Fibroblast of skin of right biceps (primary cell): ENCODE measurements around the gene SGK1.
"Not testable (repeated sequence)": the region's sequence is repeated elsewhere in the genome, so short reads cannot be mapped to it uniquely, and the experiment has no call there.

Experiments used
- DNase-seq: peaks from one replicate; pipeline ENCODE4 v3.0.0-alpha.2; 2013

The SGK1 gene

DNA sequence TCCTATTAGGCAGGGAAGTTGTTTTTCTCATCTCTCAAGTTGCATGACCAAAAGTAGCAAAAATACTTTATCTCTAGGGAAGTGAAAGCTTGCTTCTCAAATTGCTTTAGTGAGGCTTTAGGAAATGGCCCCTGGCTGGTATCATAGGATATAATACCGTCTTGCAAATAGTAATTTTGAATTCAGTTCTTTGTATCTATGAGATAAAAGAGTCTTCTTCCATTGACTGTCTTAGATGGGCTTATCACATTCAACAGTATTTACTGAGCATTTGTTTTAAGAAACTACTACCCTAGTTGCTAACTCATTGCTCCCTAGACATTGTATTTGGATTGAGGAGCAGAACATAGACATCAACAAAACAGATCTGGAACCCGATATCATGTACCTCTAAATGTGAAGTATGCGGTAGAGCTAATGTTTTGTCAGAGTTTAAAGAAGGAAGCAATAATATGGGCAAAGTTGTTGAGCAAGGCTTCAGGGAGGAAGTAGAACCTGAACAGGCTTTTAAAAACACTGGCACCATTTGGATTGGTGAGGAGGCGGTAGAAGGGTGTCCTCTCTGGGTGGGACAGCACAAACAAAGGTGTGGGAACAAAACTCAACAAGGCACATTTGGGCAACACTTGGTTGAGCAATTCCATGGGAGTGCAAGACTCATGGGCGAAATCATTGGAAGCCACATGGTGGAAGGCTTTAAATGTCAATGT, 101.5 kb downstream of the SGK1 start:
- no peak for DNase-seq

- DNase-seq = not testable (repeated sequence)
These were observed 104.5 kb downstream of the SGK1 start for GRCh38 chr6:134213410-134213809.

- DNase-seq = no peak
These were observed 106.6 kb downstream of the SGK1 start for GRCh38 chr6:134211297-134211696.

GRCh38 chr6:134207421-134207820, 110.5 kb downstream of the SGK1 start:
- no peak for DNase-seq

DNA sequence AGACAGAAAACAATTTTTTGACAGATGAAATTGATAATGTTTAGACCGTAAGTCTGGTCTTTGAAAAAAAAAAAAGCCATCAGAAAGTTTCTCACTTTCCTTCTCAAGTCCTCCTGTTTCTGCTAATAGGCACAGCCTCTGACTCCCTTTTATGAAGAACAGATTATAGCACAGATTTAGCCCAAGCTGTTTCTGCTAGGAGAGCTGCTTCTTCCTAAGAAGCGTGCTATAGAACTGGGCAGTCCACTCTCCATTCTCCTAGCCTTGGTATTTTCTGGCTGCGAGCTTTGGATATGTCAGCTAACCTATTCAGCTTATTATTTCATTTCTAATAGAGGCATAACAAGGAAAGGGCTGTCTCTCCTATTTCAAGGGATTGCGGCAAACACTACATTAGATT, 112.5 kb downstream of the SGK1 start:
- no peak for DNase-seq

DNA sequence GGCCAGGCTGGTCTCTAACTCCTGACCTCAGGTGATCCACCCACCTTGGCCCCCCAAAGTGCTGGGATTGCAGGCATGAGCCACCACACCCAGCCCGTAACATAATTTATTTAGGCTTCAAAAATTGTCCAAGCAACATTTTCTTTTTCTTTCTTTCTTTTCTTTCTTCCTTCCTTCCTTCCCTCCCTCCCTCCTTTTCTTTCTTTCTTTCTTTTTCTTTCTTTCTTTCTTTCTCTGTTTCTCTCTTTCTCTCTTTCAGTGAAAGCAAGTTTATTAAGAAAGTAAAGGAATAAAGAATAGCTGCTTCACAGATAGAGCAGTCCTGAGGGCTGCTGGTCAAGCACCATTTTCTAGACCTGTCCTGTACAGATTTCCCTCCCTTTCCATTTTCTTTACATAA, 113.2 kb downstream of the SGK1 start:
- not testable (repeated sequence) for DNase-seq

DNA sequence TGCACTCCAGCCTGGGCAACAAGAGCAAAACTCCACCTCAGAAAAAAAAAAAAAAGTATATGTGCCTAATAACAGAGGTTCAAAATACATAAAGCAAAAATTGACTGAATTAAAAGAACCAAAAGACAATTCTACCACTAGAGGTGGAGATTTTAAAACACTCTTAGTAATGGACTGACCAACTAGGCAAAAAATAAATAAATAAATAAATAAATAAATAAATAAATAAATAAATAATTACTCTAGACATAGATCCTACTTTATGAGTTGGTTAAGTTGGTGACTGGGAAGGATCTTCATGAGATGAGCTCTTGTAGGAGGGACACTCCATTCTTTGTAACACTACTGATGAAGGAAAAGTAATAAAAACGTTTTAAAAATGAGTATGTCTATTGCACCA, 113.9 kb downstream of the SGK1 start:
- DNase-seq = no peak

DNA sequence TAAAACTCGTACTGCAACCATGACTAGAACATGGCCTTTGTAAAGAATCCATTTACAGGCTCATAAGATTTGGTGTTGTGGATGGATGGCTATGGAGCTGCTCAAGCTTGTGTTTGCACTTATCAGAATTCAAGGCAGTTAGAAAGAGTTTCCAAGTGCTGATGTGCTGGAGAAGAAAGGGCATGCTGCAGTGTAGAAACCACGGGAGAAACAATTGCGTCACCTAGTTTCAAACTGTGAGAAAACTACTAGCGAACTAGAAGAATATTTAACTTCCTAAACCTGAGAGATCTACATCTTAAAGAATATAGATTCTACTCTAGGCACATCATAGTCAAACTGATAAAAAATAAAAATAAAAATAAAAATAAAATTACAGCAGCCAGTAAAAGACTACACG, 116.2 kb downstream of the SGK1 start:
- no peak for DNase-seq

GRCh38 chr6:134199848-134200606, 117.9 kb downstream of the SGK1 start:
- DNase-seq = no peak

DNA sequence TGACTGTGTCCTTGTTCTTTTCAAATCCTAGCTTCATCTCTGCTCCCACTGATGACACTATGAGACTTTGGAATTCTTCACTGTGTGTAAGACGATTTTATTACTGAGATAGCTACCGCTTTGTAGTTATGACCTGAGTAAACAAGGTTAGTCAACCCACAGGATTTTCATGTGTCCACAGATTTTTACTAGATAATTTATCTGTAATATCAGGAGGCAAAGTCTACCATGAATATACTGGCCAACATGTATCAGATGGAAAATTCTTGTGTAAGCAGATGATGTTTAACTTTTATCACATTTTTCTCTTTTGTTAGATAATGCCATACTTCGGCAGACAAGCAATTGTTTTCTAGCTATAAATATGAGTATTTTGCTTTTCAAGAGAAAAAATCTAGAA, 119.8 kb downstream of the SGK1 start:
- DNase-seq = peak; percentile 34

DNA sequence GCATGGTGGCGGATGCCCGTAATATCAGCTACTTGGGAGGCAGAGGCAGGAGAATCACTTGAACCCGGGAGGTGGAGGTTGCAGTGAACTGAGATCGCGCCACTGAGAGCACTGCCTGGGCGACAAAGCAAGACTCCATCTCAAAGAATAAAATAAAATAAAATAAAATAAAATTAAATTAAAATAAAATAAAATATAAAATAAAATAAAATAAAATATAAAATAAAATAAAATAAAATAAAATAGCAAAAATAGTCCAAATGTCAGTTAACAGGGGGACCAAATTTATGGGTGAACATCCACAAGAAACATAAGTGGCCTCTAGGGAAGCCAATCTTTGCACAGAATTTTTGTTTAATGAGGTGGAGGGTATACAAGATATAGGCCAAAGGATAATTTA, 120.2 kb downstream of the SGK1 start:
- not testable (repeated sequence) for DNase-seq

GRCh38 chr6:134196568-134197193, 121.2 kb downstream of the SGK1 start:
- DNase-seq = no peak

GRCh38 chr6:134195985-134196384, 121.9 kb downstream of the SGK1 start:
- DNase-seq = no peak

- no peak for DNase-seq
These were observed 122.6 kb downstream of the SGK1 start for GRCh38 chr6:134195164-134195906.

GRCh38 chr6:134193536-134194498, 124.1 kb downstream of the SGK1 start:
- DNase-seq = no peak

DNA sequence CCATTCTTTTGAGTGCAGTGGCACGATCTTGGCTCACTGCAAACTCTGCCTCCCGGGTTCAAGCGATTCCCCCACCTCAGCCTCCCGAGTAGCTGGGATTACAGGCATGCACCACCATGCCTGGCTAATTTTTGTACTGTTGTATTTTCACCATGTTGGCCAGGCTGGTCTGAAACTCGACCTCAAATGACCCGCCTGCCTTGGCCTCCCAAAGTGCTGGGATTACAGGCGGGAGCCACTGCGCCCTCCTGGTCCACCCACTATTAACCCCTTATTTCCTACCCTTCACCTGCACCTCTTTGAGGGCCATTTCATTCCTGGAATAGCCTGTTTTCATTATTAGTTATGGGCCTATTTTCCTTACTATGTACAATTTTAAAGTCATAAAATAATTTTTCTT, 125.3 kb downstream of the SGK1 start:
- DNase-seq = not testable (repeated sequence)

DNA sequence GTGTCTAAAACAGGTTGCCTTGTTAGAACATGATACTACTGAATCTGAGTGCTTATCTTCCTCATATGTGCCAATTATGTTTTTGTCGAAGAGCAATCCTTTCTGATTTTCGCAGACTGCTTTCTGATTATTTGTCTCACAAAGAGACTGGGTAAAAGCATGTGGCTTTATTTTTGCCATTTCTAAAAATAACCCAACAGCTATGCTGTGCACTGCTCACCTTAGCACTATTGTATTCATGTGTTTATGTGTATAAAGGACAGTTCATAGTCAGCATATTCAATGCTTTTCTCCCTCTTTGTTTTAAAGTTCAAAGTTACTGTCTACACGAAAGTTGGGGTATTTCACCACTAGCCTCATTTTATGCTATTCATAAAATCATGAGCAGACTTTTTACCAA, 127.0 kb downstream of the SGK1 start:
- DNase-seq = no peak

DNA sequence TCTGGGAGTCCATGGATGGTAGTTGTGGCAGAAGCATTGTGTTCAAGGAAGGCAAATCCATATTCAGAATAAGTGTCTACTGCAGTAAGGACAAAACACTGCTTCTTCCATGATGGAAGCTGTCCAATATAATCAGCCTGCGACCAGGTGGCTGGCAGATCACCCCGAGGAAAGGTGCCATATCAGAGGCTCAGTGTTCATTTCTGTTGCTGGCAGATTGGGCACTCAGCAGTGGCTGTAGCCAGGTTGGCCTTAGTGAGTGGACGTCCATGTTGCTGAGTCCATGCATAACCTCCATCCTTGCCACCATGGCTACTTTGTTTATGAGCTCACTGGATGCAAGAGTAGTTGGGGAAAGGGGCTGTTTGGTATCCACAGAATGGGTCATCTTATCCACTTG, 130.2 kb downstream of the SGK1 start:
- no peak for DNase-seq

GRCh38 chr6:134187154-134187553, 130.8 kb downstream of the SGK1 start:
- DNase-seq = no peak

DNA sequence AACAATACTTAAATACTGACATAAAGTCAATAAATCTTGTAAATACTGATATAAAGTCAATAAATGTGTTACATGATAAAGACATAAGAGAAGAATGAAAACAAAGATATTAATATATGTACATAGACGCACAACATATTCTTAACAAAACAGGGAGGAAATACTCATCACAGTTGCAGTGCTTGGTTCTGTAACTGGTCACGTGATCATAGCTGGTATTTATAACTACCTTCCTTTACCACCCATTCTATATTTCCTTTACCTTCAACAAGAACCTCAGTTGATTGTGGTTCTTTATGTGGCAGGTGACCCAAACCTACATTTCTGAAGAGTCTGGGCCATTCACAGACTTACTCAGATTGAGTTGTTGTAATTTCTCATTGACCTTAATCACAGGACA, 131.6 kb downstream of the SGK1 start:
- DNase-seq = no peak

DNA sequence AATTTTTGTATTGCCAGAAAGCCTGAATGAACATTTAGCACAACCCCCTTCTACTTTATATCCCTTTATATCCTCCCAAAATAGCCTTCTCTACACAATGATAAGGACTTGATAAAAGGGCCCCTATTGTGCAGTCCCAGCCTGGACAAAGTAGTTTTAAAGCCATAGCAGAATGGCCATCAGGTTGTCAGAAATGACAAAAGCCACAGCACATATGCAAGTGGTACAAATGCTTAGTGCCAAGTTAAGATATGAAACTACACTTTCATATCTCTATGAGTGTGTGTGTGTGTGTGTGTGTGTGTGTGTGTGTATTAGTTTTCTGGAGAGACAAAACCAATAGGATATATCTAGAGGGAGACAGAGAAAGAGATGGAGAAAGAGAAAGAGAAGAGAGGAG, 132.6 kb downstream of the SGK1 start:
- DNase-seq = no peak

DNA sequence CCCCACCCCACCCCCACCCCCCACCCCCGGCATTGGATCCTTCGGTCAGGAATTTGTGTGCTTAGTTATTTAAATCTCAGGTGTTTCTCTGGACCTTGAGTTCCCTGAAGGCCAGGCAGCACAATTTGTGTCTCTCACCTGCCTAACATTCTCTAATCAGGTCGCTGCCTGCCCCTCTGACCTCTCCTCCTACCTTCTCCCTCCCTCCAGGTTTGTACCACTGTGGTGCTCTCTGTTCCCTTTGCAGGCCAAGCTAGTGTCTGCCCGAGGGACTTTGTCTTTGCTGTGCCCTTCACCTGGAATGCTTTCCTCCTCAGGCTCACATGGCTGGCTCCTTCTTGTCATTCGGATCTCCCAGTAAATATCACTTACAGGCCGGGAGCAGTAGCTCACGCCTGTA, 134.1 kb downstream of the SGK1 start:
- no peak for DNase-seq
